Natural killer cell (primary cell): ENCODE data around the gene LUC7L. TPM values are rescaled to one million over a fixed set of nuclear protein-coding genes. Genes with fewer than 3 reads are reported as not detected.

Source experiments
- ATAC-seq, 3 donors: fragments of 150-1000 bp in 2 of 3; fragments of 200-7000 bp in 1 of 3; cut with Tn5 transposase; 1 replicate in 1 of 3; 2 replicates in 2 of 3; pipeline ENCODE4 v1.10.0; 2021; ENCODE audit warnings: mild to moderate bottlenecking in 2 of 3, moderate library complexity in 2 of 3
- DNase-seq, 2 donors: peaks; one replicate each; pipeline versions ENCODE4 v3.0.0 to v3.0.0-alpha.2; 2013 to 2021; ENCODE audit warnings: mixed read lengths in 1 of 2
- H3K27ac ChIP-seq: one replicate; pipeline ENCODE4 v1.5.1; 2013; ENCODE audit warnings: mild to moderate bottlenecking, low read length
- H3K27me3 ChIP-seq: one replicate; pipeline ENCODE4 v1.6.1; 2013; ENCODE audit warnings: low read length; ENCODE audit not compliant: control insufficient read depth, insufficient read depth
- H3K36me3 ChIP-seq: one replicate; pipeline ENCODE4 v1.6.1; 2013; ENCODE audit warnings: low read length; ENCODE audit not compliant: control insufficient read depth, insufficient read depth
- H3K4me1 ChIP-seq: one replicate; pipeline ENCODE4 v1.6.1; 2013; ENCODE audit warnings: low read length; ENCODE audit not compliant: control insufficient read depth, insufficient read depth
- H3K4me3 ChIP-seq: one replicate; pipeline ENCODE4 v1.5.1; 2013; ENCODE audit warnings: low read length
- H3K9me3 ChIP-seq: one replicate; pipeline ENCODE4 v1.6.1; 2013; ENCODE audit warnings: low read length; ENCODE audit not compliant: control insufficient read depth, insufficient read depth
- H3K27ac Mint-ChIP-seq, 2 donors: one replicate each; pipeline ENCODE4 v1.8.0; 2022; ENCODE audit warnings: mild to moderate bottlenecking in 2 of 2, mixed read lengths in 2 of 2, moderate library complexity in 1 of 2
- H3K27me3 Mint-ChIP-seq, 2 donors: one replicate each; pipeline ENCODE4 v1.8.0; 2022; ENCODE audit warnings: low read depth in 2 of 2, mixed read lengths in 2 of 2
- H3K36me3 Mint-ChIP-seq: one replicate; pipeline ENCODE4 v1.8.0; 2022; ENCODE audit warnings: mixed read lengths
- H3K4me1 Mint-ChIP-seq, 2 donors: one replicate each; pipeline ENCODE4 v1.8.0; 2022; ENCODE audit warnings: mixed read lengths in 2 of 2
- H3K4me3 Mint-ChIP-seq: one replicate; pipeline ENCODE4 v1.8.0; 2022; ENCODE audit warnings: mild to moderate bottlenecking, moderate library complexity, mixed read lengths
- H3K9me3 Mint-ChIP-seq, 2 donors: one replicate each; pipeline ENCODE4 v1.8.0; 2022; ENCODE audit warnings: mixed read lengths in 2 of 2
- CTCF ChIP-seq: fragments of 200-600 bp; IDR thresholded peaks from one replicate; pipeline ENCODE4 v1.8.0; 2022; ENCODE audit warnings: antibody characterized with exemption
- WGBS: methylation state at CpG from one replicate; pipeline ENCODE4 v1.1.7; 2013; ENCODE audit warnings: missing lambda C conversion rate; ENCODE audit not compliant: insufficient coverage; 5-methylcytosine and 5-hydroxymethylcytosine counted together
- intact Hi-C: fragments of 100-400 bp; cut with micrococcal nuclease; formaldehyde crosslinking; loops from one replicate; pipeline ENCODE4 v1.14.2; 2022
- total RNA-seq, 4 donors: library from RNA; stranded (reverse); fragments of 120-200 nt in 1 of 4; gene quantifications; one replicate each; pipeline versions ENCODE4 v1.2.3 to v1.2.4, GENCODE V29; 2013 to 2022

The LUC7L gene
- total RNA-seq, 3 donors from 2014 or later (not counting 1 experiment from before 2014, with no cell fraction given) = 129 to 168 (median 153) TPM

GRCh38 chr16:185691-186090 is 43.6 kb downstream of the LUC7L start:
- Histone ChIP-seq H3K4me1 (peaks cover 11% of the 10 kb centered on the region), H3K27me3 (no peaks in the 10 kb centered on the region), H3K36me3 (peaks cover 25% of the 10 kb centered on the region), H3K27ac (no peak overlapping the region), H3K9me3 (no peaks in the 10 kb centered on the region), H3K4me3 (no peak overlapping the region)
- Mint-ChIP-seq H3K27ac (no peak overlapping the region), H3K27me3 (no peaks in the 10 kb centered on the region), H3K36me3 (no peaks in the 10 kb centered on the region), H3K9me3 (no peaks in the 10 kb centered on the region), H3K4me1 (no peaks in the 10 kb centered on the region), H3K4me3 (no peak overlapping the region)
- DNase-seq (no peak), ATAC-seq (no peak)
- intact Hi-C loops = no loop called here
- WGBS = 94% methylated on average over 7 of the region's 11 CpGs
- TF ChIP-seq CTCF = no peak

GRCh38 chr16:185213-185612 is 44.0 kb downstream of the LUC7L start:
- 94% methylated on average over 13 of the region's 13 CpGs for WGBS
- Histone ChIP-seq H3K4me1 (peaks cover 15% of the 10 kb centered on the region), H3K27me3 (no peaks in the 10 kb centered on the region), H3K4me3 (no peak overlapping the region), H3K9me3 (no peaks in the 10 kb centered on the region), H3K27ac (no peak overlapping the region), H3K36me3 (peaks cover 25% of the 10 kb centered on the region)
- Mint-ChIP-seq H3K4me1 (no peaks in the 10 kb centered on the region), H3K9me3 (no peaks in the 10 kb centered on the region), H3K27ac (no peak overlapping the region), H3K27me3 (no peaks in the 10 kb centered on the region), H3K36me3 (no peaks in the 10 kb centered on the region), H3K4me3 (no peak overlapping the region)
- no peak for TF ChIP-seq CTCF
- ATAC-seq (no peak), DNase-seq (no peak)
- intact Hi-C loops = no loop called here

- no peak overlapping the region for H3K4me3 ChIP-seq
- intact Hi-C loops = no loop called here
- no peaks in the 10 kb centered on the region for H3K9me3 ChIP-seq
- Mint-ChIP-seq H3K36me3 (no peaks in the 10 kb centered on the region), H3K27ac (no peak overlapping the region), H3K9me3 (no peaks in the 10 kb centered on the region), H3K27me3 (peaks cover 5 to 6% of the 10 kb centered on the region in 2 donors), H3K4me3 (no peak overlapping the region), H3K4me1 (no peaks in the 10 kb centered on the region)
- peaks cover 7% of the 10 kb centered on the region for H3K36me3 ChIP-seq
- DNase-seq (no peak), ATAC-seq (no peak)
- H3K27me3 ChIP-seq = peaks cover 16% of the 10 kb centered on the region
- TF ChIP-seq CTCF = no peak
- no peak overlapping the region for H3K27ac ChIP-seq
- H3K4me1 ChIP-seq = peaks cover 19% of the 10 kb centered on the region
- WGBS = 90% methylated on average over 7 of the region's 7 CpGs
These were observed 46.2 kb downstream of the LUC7L start for GRCh38 chr16:183005-183404.

- no peak overlapping the region for H3K27ac ChIP-seq
- peaks cover 19% of the 10 kb centered on the region for H3K4me1 ChIP-seq
- no peak for ATAC-seq
- Mint-ChIP-seq H3K9me3 (no peaks in the 10 kb centered on the region), H3K4me3 (no peak overlapping the region), H3K27ac (no peak overlapping the region), H3K36me3 (no peaks in the 10 kb centered on the region), H3K4me1 (no peaks in the 10 kb centered on the region), H3K27me3 (peaks cover 10 to 11% of the 10 kb centered on the region in 2 donors)
- peak; percentile 91 for TF ChIP-seq CTCF
- no peaks in the 10 kb centered on the region for H3K9me3 ChIP-seq
- intact Hi-C loops = loop anchor here (1.0 kb wide), 3 partner anchors 64 to 116 kb away; no protein-coding TSS in a partner anchor
- DNase-seq = peak in 1 of 2 donors; percentile 85
- WGBS = 9% methylated on average over 22 of the region's 22 CpGs
- peaks cover 24% of the 10 kb centered on the region for H3K27me3 ChIP-seq
- no peaks in the 10 kb centered on the region for H3K36me3 ChIP-seq
- H3K4me3 ChIP-seq = no peak overlapping the region
These were observed 47.7 kb downstream of the LUC7L start for GRCh38 chr16:181565-182021.
